Naive B cell (primary cell): ENCODE measurements around the gene SLC41A1. TPM values are rescaled to one million over a fixed set of nuclear protein-coding genes. Genes with fewer than 3 reads are reported as not detected.

Experiments used
- ATAC-seq, 2 donors: fragments of 150-1000 bp; cut with Tn5 transposase; 2 replicates each; pipeline ENCODE4 v1.10.0; 2021; ENCODE audit warnings: low read depth in 2 of 2, mild to moderate bottlenecking in 2 of 2, moderate library complexity in 2 of 2
- DNase-seq: peaks from one replicate; pipeline ENCODE4 v3.0.0; 2022
- H3K27ac Mint-ChIP-seq, 6 donors: one replicate each; pipeline ENCODE4 v1.8.0; 2020 to 2022; ENCODE audit warnings: mild to moderate bottlenecking in 6 of 6, mixed read lengths in 6 of 6, moderate library complexity in 5 of 6, inconsistent platforms in 2 of 6
- H3K27me3 Mint-ChIP-seq, 3 donors: one replicate each; pipeline ENCODE4 v1.8.0; 2021 to 2022; ENCODE audit warnings: mixed read lengths in 3 of 3, mild to moderate bottlenecking in 1 of 3
- H3K36me3 Mint-ChIP-seq, 2 donors: one replicate each; pipeline ENCODE4 v1.8.0; 2020 to 2022; ENCODE audit warnings: mixed read lengths in 2 of 2, inconsistent platforms in 1 of 2, mild to moderate bottlenecking in 1 of 2
- H3K4me1 Mint-ChIP-seq, 3 donors: one replicate each; pipeline ENCODE4 v1.8.0; 2020 to 2022; ENCODE audit warnings: mixed read lengths in 3 of 3, inconsistent platforms in 1 of 3, mild to moderate bottlenecking in 1 of 3, moderate library complexity in 1 of 3
- H3K4me3 Mint-ChIP-seq, 8 donors: one replicate each; pipeline ENCODE4 v1.8.0; 2020 to 2022; ENCODE audit warnings: mild to moderate bottlenecking in 8 of 8, mixed read lengths in 8 of 8, moderate library complexity in 8 of 8, inconsistent platforms in 2 of 8
- H3K9me3 Mint-ChIP-seq, 7 donors: one replicate each; pipeline ENCODE4 v1.8.0; 2020 to 2022; ENCODE audit warnings: mixed read lengths in 7 of 7, mild to moderate bottlenecking in 5 of 7, inconsistent platforms in 2 of 7, moderate library complexity in 1 of 7
- polyA plus RNA-seq, 6 donors: library from polyadenylated mRNA; unstranded; fragments of 300-500 nt; fragmentation: Illumina TruSeq; gene quantifications; one replicate each; pipeline ENCODE4 v1.2.3, GENCODE V29; 2021; ENCODE audit warnings: low read depth in 6 of 6

Gene SLC41A1
- polyA plus RNA-seq, 6 donors from 2014 or later = 0.11 to 14.4 (median 10.5) TPM

DNA sequence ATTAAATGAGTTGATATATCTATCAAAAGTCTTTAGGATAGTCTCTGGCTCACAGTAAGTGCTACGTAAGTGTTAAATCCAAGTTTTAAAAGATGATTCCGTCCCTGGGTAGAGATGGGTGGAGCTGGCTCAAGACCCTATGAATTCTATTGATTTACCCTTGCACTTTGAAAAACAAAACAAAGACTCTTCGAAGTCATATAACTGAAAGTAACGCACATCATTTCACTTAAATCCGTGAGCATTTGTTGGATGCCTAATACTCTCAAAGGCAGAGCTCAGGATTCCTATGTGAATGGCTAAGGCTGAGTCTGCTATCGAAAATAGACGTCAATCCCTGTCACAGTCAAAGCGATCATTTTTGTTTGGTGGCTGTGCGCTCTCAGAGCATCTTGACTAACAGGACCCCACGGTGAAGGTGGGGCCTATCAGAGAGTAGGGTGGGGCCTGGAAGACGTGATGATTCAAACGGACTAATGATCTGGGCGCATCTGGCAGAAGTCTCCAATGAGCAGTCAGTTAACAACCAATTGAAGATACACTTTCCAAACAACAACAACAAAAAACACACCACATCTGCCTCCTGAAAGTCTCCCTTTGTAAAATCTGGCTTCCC lies 61.9 kb downstream of the SLC41A1 start:
- Mint-ChIP-seq H3K9me3 (no peaks in the 10 kb centered on the region), H3K27me3 (no peaks in the 10 kb centered on the region), H3K27ac (peak overlapping the region in 4 of 6 donors; percentile 40 to 99 (median 98)), H3K36me3 (peaks cover 0 to 8% of the 10 kb centered on the region in 2 donors), H3K4me3 (peak overlapping the region; percentile 89 to 100 (median 95)), H3K4me1 (peaks cover 15 to 36% (median 31%) of the 10 kb centered on the region in 3 donors)
- ATAC-seq (no peak), DNase-seq (no peak)

GRCh38 chr1:205750138-205751035 lies 62.6 kb downstream of the SLC41A1 start, which contains the start of gene NUCKS1:
Gene NUCKS1 (minus strand): TSS chr1:205750182. CDS start chr1:205749973, 209 bp downstream.
- Mint-ChIP-seq H3K36me3 (peaks cover 0 to 8% of the 10 kb centered on the region in 2 donors), H3K4me1 (peaks cover 15 to 43% (median 34%) of the 10 kb centered on the region in 3 donors), H3K9me3 (no peaks in the 10 kb centered on the region), H3K27me3 (no peaks in the 10 kb centered on the region), H3K4me3 (peak within 1 kb of the TSS; percentile 89 to 100 (median 96)), H3K27ac (peak within 1 kb of the TSS; percentile 98 to 100 (median 99))
- peak; percentile 76 for ATAC-seq
- DNase-seq = peak; percentile 97

DNA sequence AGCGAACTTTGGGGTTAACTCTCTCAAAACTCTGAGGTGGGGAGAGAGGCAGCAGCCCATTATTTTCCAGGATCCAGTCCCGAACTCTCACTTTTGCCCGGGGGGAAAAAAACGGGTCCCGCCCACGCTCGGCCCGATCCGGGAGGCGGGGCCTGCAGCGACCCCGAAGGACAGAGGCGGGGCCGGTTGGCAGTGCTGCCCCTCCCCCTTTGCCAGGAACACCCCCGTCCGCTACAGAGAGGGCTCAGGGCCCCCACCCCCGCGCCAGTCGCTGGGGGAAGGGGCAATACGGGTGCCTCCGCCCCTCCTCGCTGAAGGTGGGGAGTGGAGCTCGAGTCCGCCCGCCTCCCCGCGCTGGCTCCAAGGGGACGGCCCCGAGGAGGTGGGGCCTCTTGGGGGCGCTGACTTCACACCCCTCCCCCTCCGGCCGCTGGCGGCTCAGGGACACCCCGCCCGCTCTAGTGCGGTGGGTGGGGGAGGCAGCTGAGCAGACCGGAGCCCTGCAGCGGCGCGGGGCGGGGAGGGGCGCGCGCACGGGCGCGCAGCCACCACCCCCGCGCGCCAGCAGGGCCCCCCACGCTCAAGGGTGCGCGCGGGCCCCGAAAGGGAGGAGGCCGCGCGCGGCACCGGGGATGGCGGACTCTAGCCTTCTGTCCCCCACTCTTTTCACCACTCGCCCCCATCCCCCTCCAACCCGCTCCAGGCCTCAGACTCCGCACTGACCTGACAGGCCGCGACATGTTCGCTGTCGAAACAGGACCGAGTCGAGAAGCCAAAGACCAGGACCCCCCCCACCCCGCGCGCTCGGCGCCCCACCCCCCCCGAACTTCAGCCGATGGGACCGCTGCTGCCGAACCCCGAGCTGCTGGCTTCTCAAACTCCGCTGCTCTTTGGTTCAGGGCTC lies 63.5 kb downstream of the SLC41A1 start:
- peak; percentile 97 for DNase-seq
- Mint-ChIP-seq H3K9me3 (no peaks in the 10 kb centered on the region), H3K36me3 (peaks cover 0 to 8% of the 10 kb centered on the region in 2 donors), H3K27ac (peak overlapping the region; percentile 98 to 100 (median 99)), H3K4me3 (peak overlapping the region; percentile 89 to 100 (median 96)), H3K27me3 (no peaks in the 10 kb centered on the region), H3K4me1 (peaks cover 15 to 46% (median 34%) of the 10 kb centered on the region in 3 donors)
- ATAC-seq = peak; percentile 74 to 75

DNA sequence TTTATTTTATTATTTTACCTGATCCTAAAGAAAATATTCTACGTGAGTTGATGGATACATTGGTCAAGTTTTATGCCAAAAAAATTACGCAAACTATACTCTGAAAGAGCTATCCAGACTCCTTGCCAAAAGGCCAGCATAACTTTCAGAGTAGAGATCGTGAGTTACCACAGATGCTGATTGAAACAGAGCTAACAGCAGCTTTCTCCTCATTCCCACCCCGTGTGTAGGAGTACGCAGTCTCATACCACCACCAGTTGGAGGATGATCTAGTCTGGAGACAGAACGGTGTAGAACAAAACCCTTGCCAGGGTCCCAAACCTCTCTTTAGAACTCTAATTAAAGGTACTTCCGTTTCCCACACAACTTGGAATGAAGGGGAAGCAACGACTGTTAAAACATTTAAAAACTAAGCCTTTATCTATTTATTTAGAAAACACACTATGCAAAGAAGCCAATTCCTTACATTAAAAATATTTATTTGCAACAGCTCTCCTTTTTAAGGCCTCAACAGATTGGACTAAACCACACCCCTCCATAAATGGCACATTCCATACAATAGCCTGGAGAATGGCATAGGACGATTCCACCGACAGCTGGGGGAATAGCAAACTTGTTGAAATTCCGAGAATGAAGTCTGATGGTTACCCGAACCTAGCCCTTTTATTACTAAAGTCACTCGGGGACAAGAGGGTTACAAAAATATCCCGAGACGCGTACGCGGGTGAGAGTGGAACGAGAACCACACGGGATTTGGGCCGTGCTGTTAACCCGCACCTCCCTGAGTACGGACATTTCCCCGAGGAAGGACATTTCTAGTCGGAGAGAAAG lies 64.4 kb downstream of the SLC41A1 start:
- peaks cover 19 to 46% (median 40%) of the 10 kb centered on the region in 3 donors for H3K4me1 Mint-ChIP-seq
- H3K27ac Mint-ChIP-seq = peak overlapping the region; percentile 74 to 98 (median 95)
- no peak for DNase-seq

DNA sequence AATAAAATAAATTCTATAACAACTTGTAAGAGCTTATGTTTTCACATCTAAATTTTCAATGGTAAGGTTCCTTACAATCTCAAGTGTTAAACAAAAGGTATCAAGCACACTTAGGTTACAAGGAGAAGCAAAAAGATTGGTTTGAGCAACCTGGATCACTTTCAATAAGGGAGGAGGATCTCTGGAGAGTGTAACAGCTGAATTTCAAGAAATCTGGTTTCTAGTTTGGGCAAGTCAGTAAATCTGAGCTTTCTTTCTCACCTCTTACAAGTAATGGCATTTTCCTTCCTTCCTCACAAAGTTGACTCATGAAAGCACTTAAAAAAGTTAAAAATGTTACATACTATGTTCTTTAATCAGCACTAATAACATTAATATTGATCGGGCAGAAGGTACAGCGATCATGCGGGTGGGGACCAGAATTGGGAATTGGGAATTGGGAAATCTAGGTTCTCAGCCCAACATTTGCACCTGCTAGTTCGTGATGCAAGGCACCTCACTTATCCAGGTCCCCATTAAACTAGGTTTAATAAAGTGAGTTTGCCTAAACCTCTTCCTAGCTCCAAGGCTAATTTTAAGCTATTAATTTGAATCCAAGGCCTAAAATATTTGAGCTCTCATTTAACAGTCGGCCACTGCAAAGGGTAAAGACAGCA lies 66.1 kb downstream of the SLC41A1 start:
- Mint-ChIP-seq H3K4me1 (peaks cover 27 to 58% (median 53%) of the 10 kb centered on the region in 3 donors), H3K27ac (peak overlapping the region in 5 of 6 donors; percentile 1 to 76 (median 50)), H3K9me3 (no peaks in the 10 kb centered on the region), H3K27me3 (no peaks in the 10 kb centered on the region), H3K4me3 (peak overlapping the region in 5 of 8 donors; percentile 7 to 94 (median 22)), H3K36me3 (peaks cover 0 to 8% of the 10 kb centered on the region in 2 donors)
- DNase-seq = no peak
- ATAC-seq = no peak

More for the DNA sequence above, 64.4 kb downstream of the SLC41A1 start:
- Mint-ChIP-seq H3K36me3 (peaks cover 0 to 8% of the 10 kb centered on the region in 2 donors), H3K27me3 (no peaks in the 10 kb centered on the region), H3K9me3 (no peaks in the 10 kb centered on the region), H3K4me3 (peak overlapping the region; percentile 89 to 96 (median 96))
- peak; percentile 11 to 13 for ATAC-seq

DNA sequence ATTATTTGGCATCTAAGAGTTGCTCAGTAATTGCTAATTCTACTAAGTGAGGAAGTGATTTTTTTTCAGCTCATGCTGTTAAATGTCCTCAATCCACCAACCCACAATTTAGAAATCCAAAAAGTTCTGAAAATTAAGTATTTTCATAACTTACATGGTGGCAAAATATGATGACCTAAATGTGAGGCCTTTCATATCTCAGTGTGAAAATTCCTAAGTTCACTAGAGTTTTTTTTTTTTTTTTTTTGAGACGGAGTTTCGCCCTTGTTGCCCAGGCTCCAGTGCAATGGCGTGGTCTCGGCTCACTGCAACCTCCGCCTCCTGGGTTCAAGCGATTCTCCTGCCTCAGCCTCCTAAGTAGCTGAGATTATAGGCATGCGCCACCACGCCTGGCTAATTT lies 68.6 kb downstream of the SLC41A1 start:
- Mint-ChIP-seq H3K27ac (no peak overlapping the region), H3K4me1 (peaks cover 34 to 64% (median 50%) of the 10 kb centered on the region in 3 donors), H3K27me3 (no peaks in the 10 kb centered on the region), H3K36me3 (no peaks in the 10 kb centered on the region), H3K4me3 (no peak overlapping the region), H3K9me3 (no peaks in the 10 kb centered on the region)
- DNase-seq (no peak), ATAC-seq (no peak)

GRCh38 chr1:205743977-205744376 lies 69.0 kb downstream of the SLC41A1 start:
- no peak for DNase-seq
- no peak for ATAC-seq
- H3K9me3 Mint-ChIP-seq = no peaks in the 10 kb centered on the region
- peaks cover 34 to 66% (median 50%) of the 10 kb centered on the region in 3 donors for H3K4me1 Mint-ChIP-seq
- no peak overlapping the region for H3K27ac Mint-ChIP-seq
- H3K27me3 Mint-ChIP-seq = no peaks in the 10 kb centered on the region
- H3K4me3 Mint-ChIP-seq = no peak overlapping the region
- no peaks in the 10 kb centered on the region for H3K36me3 Mint-ChIP-seq

- Mint-ChIP-seq H3K4me1 (peaks cover 30 to 48% (median 41%) of the 10 kb centered on the region in 3 donors), H3K4me3 (no peak overlapping the region), H3K36me3 (no peaks in the 10 kb centered on the region), H3K27me3 (no peaks in the 10 kb centered on the region), H3K9me3 (no peaks in the 10 kb centered on the region), H3K27ac (peak overlapping the region in 1 of 6 donors; percentile 47)
- DNase-seq (no peak), ATAC-seq (no peak)
Measured at GRCh38 chr1:205741681-205742080, 71.3 kb downstream of the SLC41A1 start.

DNA sequence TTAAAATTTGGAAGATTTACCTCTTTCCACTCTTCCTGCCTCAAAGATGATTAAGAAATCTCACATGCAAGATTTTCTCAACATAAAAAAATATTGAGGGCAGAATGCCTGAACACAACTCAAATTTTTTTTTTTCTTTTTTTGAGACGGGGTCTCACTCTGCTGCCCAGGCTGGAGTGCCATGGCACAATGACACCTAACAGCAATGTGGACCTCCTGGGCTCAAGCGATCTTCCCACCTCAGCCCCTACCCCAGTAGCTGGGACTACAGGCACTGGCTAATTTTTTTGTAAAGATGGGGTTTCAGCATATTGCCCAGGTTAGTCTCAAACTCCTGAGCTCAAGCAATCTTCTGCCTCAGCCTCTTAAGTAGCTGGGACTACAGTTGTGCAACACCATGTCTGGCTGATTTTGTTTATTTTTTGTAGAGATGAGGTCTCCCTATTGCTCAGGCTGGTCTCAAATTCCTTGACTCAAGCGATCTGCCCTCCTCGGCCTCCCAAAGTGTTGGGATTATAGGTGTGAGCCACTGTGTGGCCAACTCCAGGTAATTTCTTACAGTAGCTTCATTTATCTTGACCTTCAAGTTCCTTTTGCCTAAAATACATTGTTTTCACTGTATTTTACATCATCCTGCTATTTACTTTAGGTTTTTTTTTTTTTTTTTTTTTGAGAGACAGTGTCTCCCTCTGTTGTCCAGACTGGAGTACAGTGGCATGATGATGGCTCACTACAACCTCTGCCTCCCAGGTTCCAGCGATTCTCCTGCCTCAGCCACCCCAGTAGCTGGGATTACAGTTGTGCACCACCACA lies 73.4 kb downstream of the SLC41A1 start:
- Mint-ChIP-seq H3K9me3 (no peaks in the 10 kb centered on the region), H3K27me3 (no peaks in the 10 kb centered on the region), H3K4me1 (peaks cover 29 to 42% (median 42%) of the 10 kb centered on the region in 3 donors), H3K4me3 (peak overlapping the region in 1 of 8 donors; percentile 29), H3K36me3 (no peaks in the 10 kb centered on the region), H3K27ac (peak overlapping the region in 1 of 6 donors; percentile 27)
- DNase-seq (no peak), ATAC-seq (no peak)
